ENCODE data around the gene STAC. TPM values are rescaled to one million over a fixed set of nuclear protein-coding genes. Genes with fewer than 3 reads are reported as not detected.

Gene STAC
- total RNA-seq, 1 donor from 2014 or later, result 1.1 TPM

- DNase-seq (ENCODE audit: low read depth) (peak; percentile 47), FAIRE-seq (no peak)
- Histone ChIP-seq H3K27me3 (ENCODE audit: control insufficient read depth, insufficient read depth, low read length) (no peaks in the 10 kb centered on the region), H3K4me3 (ENCODE audit: low read depth, low read length) (no peak overlapping the region), H3K36me3 (ENCODE audit: control insufficient read depth, insufficient read depth, low read length) (no peaks in the 10 kb centered on the region)
- no peak for TF ChIP-seq CTCF (IDR thresholded peaks at IDR 0.05; ENCODE audit: insufficient read depth, low read length, severe bottlenecking)
Measured at GRCh38 chr3:36488077-36488789, 107.9 kb downstream of the STAC start.

- no peak for FAIRE-seq
- H3K4me3 ChIP-seq (ENCODE audit: low read depth, low read length), result no peak overlapping the region
- no peaks in the 10 kb centered on the region for H3K36me3 ChIP-seq (ENCODE audit: control insufficient read depth, insufficient read depth, low read length)
- no peak for TF ChIP-seq CTCF (IDR thresholded peaks at IDR 0.05; ENCODE audit: insufficient read depth, low read length, severe bottlenecking)
- H3K27me3 ChIP-seq (ENCODE audit: control insufficient read depth, insufficient read depth, low read length), result no peaks in the 10 kb centered on the region
- DNase-seq (ENCODE audit: low read depth), result peak; percentile 1
Measured at GRCh38 chr3:36489101-36489500, 108.8 kb downstream of the STAC start.

- Histone ChIP-seq H3K36me3 (ENCODE audit: control insufficient read depth, insufficient read depth, low read length) (no peaks in the 10 kb centered on the region), H3K27me3 (ENCODE audit: control insufficient read depth, insufficient read depth, low read length) (no peaks in the 10 kb centered on the region), H3K4me3 (ENCODE audit: low read depth, low read length) (no peak overlapping the region)
- FAIRE-seq (no peak), DNase-seq (ENCODE audit: low read depth) (no peak)
- no peak for TF ChIP-seq CTCF (IDR thresholded peaks at IDR 0.05; ENCODE audit: insufficient read depth, low read length, severe bottlenecking)
Measured at GRCh38 chr3:36489679-36490425, 109.5 kb downstream of the STAC start.

- Histone ChIP-seq H3K4me3 (ENCODE audit: low read depth, low read length) (no peak overlapping the region), H3K27me3 (ENCODE audit: control insufficient read depth, insufficient read depth, low read length) (no peaks in the 10 kb centered on the region), H3K36me3 (ENCODE audit: control insufficient read depth, insufficient read depth, low read length) (no peaks in the 10 kb centered on the region)
- FAIRE-seq (no peak), DNase-seq (ENCODE audit: low read depth) (no peak)
- no peak for TF ChIP-seq CTCF (IDR thresholded peaks at IDR 0.05; ENCODE audit: insufficient read depth, low read length, severe bottlenecking)
Measured at GRCh38 chr3:36493051-36493450, 112.7 kb downstream of the STAC start.

GRCh38 chr3:36494461-36495109 lies 114.3 kb downstream of the STAC start:
- Histone ChIP-seq H3K36me3 (ENCODE audit: control insufficient read depth, insufficient read depth, low read length) (no peaks in the 10 kb centered on the region), H3K27me3 (ENCODE audit: control insufficient read depth, insufficient read depth, low read length) (no peaks in the 10 kb centered on the region), H3K4me3 (ENCODE audit: low read depth, low read length) (no peak overlapping the region)
- TF ChIP-seq CTCF (IDR thresholded peaks at IDR 0.05; ENCODE audit: insufficient read depth, low read length, severe bottlenecking), result no peak
- FAIRE-seq (peak; percentile 97), DNase-seq (ENCODE audit: low read depth) (peak; percentile 57)

Measured in bronchial epithelial cell (primary cell).